ENCODE data around the gene NT5C3A. TPM values are rescaled to one million over a fixed set of nuclear protein-coding genes. Genes with fewer than 3 reads are reported as not detected.
A peak's percentile ranks its signal among the peaks of the same experiment; 100 is the strongest.

Gene NT5C3A
- total and polyA plus RNA-seq, 4 donors = 19.0 to 48.1 (median 23.7) TPM

GRCh38 chr7:33075818-33076518, 13.4 kb upstream of the NT5C3A start:
- DNase-seq (no peak), ATAC-seq (ENCODE audit: insufficient read depth, low FRiP score) (no peak)
- TF ChIP-seq CTCF (IDR thresholded peaks at IDR 0.05; ENCODE audit: control extremely low read depth, extremely low read depth) = no peak
- no peaks in the 10 kb centered on the region for H3K27me3 ChIP-seq (ENCODE audit: control insufficient read depth in 3 of 3, insufficient read depth in 3 of 3, low read length in 2 of 3)
- H3K4me3 ChIP-seq = no peak overlapping the region
- H3K36me3 ChIP-seq (ENCODE audit: control insufficient read depth in 4 of 4, insufficient read depth in 4 of 4, low read length in 4 of 4) = no peaks in the 10 kb centered on the region
- no peak overlapping the region for H3K9ac ChIP-seq (ENCODE audit: insufficient read depth in 1 of 2, low read length in 2 of 2)
- H3K27ac ChIP-seq (ENCODE audit: low read depth in 1 of 2, low read length in 1 of 2) = no peak overlapping the region
- peaks cover 0 to 8% (median 0%) of the 10 kb centered on the region in 5 donors for H3K4me1 ChIP-seq (ENCODE audit: control insufficient read depth in 5 of 5, insufficient read depth in 5 of 5, low read length in 5 of 5)
- 75 to 91% methylated on average over 3 of the region's 3 CpGs for WGBS, 2 donors
- no peaks in the 10 kb centered on the region for H3K9me3 ChIP-seq (ENCODE audit: control insufficient read depth in 4 of 4, insufficient read depth in 3 of 4, low read length in 3 of 4)

DNA sequence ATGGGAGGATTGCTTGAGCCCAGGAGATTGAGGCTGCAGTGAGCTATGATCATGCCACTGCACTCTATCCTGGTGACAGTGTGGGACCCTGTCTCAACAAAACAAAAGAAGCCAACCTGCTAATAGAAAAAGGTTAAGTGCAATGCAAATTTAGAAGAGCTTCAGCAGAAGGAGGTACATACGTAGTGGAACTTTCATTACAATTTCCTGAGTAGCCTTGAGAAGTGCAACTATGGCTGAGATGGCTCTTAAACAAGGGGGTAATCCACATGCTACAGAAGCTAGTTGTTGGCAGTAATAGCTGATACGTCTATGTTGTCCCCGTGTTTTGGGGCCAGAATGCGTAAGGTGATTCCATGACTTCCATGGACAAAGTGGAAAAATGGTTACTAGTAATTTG, 10.7 kb upstream of the NT5C3A start:
- no peak for TF ChIP-seq CTCF (IDR thresholded peaks at IDR 0.05; ENCODE audit: control extremely low read depth, extremely low read depth)
- 84 to 90% methylated on average over 4 of the region's 4 CpGs for WGBS, 2 donors
- no peaks in the 10 kb centered on the region for H3K27me3 ChIP-seq (ENCODE audit: control insufficient read depth in 3 of 3, insufficient read depth in 3 of 3, low read length in 2 of 3)
- peaks cover 0 to 8% (median 0%) of the 10 kb centered on the region in 5 donors for H3K4me1 ChIP-seq (ENCODE audit: control insufficient read depth in 5 of 5, insufficient read depth in 5 of 5, low read length in 5 of 5)
- no peaks in the 10 kb centered on the region for H3K36me3 ChIP-seq (ENCODE audit: control insufficient read depth in 4 of 4, insufficient read depth in 4 of 4, low read length in 4 of 4)
- no peak overlapping the region for H3K9ac ChIP-seq (ENCODE audit: insufficient read depth in 1 of 2, low read length in 2 of 2)
- H3K4me3 ChIP-seq = no peak overlapping the region
- peaks cover 0 to 9% (median 3%) of the 10 kb centered on the region in 4 donors for H3K9me3 ChIP-seq (ENCODE audit: control insufficient read depth in 4 of 4, insufficient read depth in 3 of 4, low read length in 3 of 4)
- H3K27ac ChIP-seq (ENCODE audit: low read depth in 1 of 2, low read length in 1 of 2) = no peak overlapping the region
- ATAC-seq (ENCODE audit: insufficient read depth, low FRiP score) = no peak
- no peak for DNase-seq

DNA sequence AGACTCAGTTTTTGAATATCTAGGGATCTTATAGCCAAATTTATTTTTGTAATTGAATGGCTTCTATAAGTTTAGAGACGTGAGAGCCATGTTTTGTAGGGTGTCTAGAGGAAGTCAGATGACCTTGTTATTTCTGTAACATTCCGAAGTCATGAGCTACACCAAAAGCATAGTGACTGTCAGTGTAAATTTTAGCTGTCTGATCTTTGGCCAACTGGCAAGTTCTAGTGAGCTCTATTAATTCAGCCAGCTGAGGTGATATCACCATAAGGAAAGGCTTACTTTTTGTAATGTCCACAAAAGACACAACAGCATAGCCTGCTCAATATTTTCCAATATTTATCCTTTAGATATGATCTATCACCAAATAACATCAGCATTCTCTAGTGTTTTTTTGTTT, 9.9 kb upstream of the NT5C3A start:
- no peak for TF ChIP-seq CTCF (IDR thresholded peaks at IDR 0.05; ENCODE audit: control extremely low read depth, extremely low read depth)
- no peak overlapping the region for H3K4me3 ChIP-seq
- peaks cover 0 to 8% (median 0%) of the 10 kb centered on the region in 5 donors for H3K4me1 ChIP-seq (ENCODE audit: control insufficient read depth in 5 of 5, insufficient read depth in 5 of 5, low read length in 5 of 5)
- H3K9me3 ChIP-seq (ENCODE audit: control insufficient read depth in 4 of 4, insufficient read depth in 3 of 4, low read length in 3 of 4) = peaks cover 0 to 9% (median 3%) of the 10 kb centered on the region in 4 donors
- ATAC-seq (ENCODE audit: insufficient read depth, low FRiP score) = no peak
- WGBS, 2 donors = 41 to 73% methylated on average over 2 of the region's 2 CpGs
- peak; percentile 40 to 93 (median 86) for DNase-seq
- no peaks in the 10 kb centered on the region for H3K27me3 ChIP-seq (ENCODE audit: control insufficient read depth in 3 of 3, insufficient read depth in 3 of 3, low read length in 2 of 3)
- H3K36me3 ChIP-seq (ENCODE audit: control insufficient read depth in 4 of 4, insufficient read depth in 4 of 4, low read length in 4 of 4) = no peaks in the 10 kb centered on the region
- H3K9ac ChIP-seq (ENCODE audit: insufficient read depth in 1 of 2, low read length in 2 of 2) = no peak overlapping the region
- no peak overlapping the region for H3K27ac ChIP-seq (ENCODE audit: low read depth in 1 of 2, low read length in 1 of 2)

Measured in lung (tissue), 12 donors.